Mesenchymal stem cell (in vitro differentiated cells and primary cell): ENCODE measurements around the gene CRIP2.

Experiments used
- DNase-seq: peaks from one replicate; pipeline ENCODE4 v3.0.0-alpha.2; 2013
- H2AFZ ChIP-seq: one replicate; pipeline ENCODE4 v1.6.1; 2013; ENCODE audit warnings: low read depth, mild to moderate bottlenecking, control low read depth, inconsistent platforms, low read length, moderate library complexity
- H2AK5ac ChIP-seq: 2 replicates; pipeline ENCODE4 v1.6.1; 2013; ENCODE audit warnings: low read length, moderate library complexity, mild to moderate bottlenecking, inconsistent platforms; ENCODE audit not compliant: severe bottlenecking
- H2BK120ac ChIP-seq: one replicate; pipeline ENCODE4 v1.6.1; 2013; ENCODE audit warnings: low read depth, mild to moderate bottlenecking, inconsistent platforms, low read length, moderate library complexity
- H2BK12ac ChIP-seq, 2 experiments: one replicate each; pipeline ENCODE4 v1.6.1; 2013; ENCODE audit warnings: inconsistent platforms in 2 of 2, low read length in 2 of 2, mild to moderate bottlenecking in 2 of 2, moderate library complexity in 2 of 2, control low read depth in 1 of 2
- H2BK15ac ChIP-seq: one replicate; pipeline ENCODE4 v1.6.1; 2013; ENCODE audit warnings: mild to moderate bottlenecking, low read depth, inconsistent platforms; ENCODE audit not compliant: poor library complexity, severe bottlenecking
- H2BK5ac ChIP-seq: 2 replicates; pipeline ENCODE4 v1.6.1; 2013; ENCODE audit warnings: low read depth, mild to moderate bottlenecking, low read length, control low read depth, inconsistent platforms; ENCODE audit not compliant: poor library complexity, severe bottlenecking
- H3K14ac ChIP-seq, 2 experiments: one replicate each; pipeline ENCODE4 v1.6.1; 2013; ENCODE audit warnings: inconsistent platforms in 2 of 2, low read length in 2 of 2, control low read depth in 1 of 2, mild to moderate bottlenecking in 1 of 2, moderate library complexity in 1 of 2
- H3K18ac ChIP-seq, 2 experiments: one replicate each; pipeline ENCODE4 v1.6.1; 2013; ENCODE audit warnings: inconsistent platforms in 2 of 2, low read length in 2 of 2, control low read depth in 1 of 2, low read depth in 1 of 2, mild to moderate bottlenecking in 1 of 2
- H3K23ac ChIP-seq, 2 experiments: one replicate each; pipeline ENCODE4 v1.6.1; 2013; ENCODE audit warnings: inconsistent platforms in 2 of 2, low read length in 2 of 2, mild to moderate bottlenecking in 2 of 2, moderate library complexity in 2 of 2, control low read depth in 1 of 2
- H3K27ac ChIP-seq: 2 replicates; pipeline ENCODE4 v1.5.1; 2013; ENCODE audit warnings: mild to moderate bottlenecking, moderate library complexity, low read length, control low read depth, inconsistent platforms; ENCODE audit not compliant: poor library complexity, severe bottlenecking
- H3K27me3 ChIP-seq, 2 experiments: 2 replicates each; pipeline versions ENCODE4 v1.6.1 to v1.7.0; 2013; ENCODE audit warnings: low read length in 2 of 2, mild to moderate bottlenecking in 2 of 2, moderate library complexity in 2 of 2, control low read depth in 1 of 2, inconsistent platforms in 1 of 2; ENCODE audit not compliant: control insufficient read depth in 1 of 2, insufficient read depth in 1 of 2
- H3K36me3 ChIP-seq, 2 experiments: 2 replicates each; pipeline versions ENCODE4 v1.6.1 to v1.7.0; 2013; ENCODE audit warnings: low read length in 2 of 2, control low read depth in 1 of 2, inconsistent platforms in 1 of 2, low read depth in 1 of 2, mild to moderate bottlenecking in 1 of 2; ENCODE audit not compliant: insufficient read depth in 2 of 2, control insufficient read depth in 1 of 2
- H3K4ac ChIP-seq, 2 experiments: one replicate each; pipeline ENCODE4 v1.6.1; 2013; ENCODE audit warnings: inconsistent platforms in 2 of 2, low read length in 2 of 2, mild to moderate bottlenecking in 2 of 2, moderate library complexity in 2 of 2, control low read depth in 1 of 2, low read depth in 1 of 2
- H3K4me1 ChIP-seq: 2 replicates; pipeline ENCODE4 v1.6.1; 2013; ENCODE audit warnings: low read depth, low read length, control low read depth; ENCODE audit not compliant: control insufficient read depth, insufficient read depth
- H3K4me2 ChIP-seq: 2 replicates; pipeline ENCODE4 v1.6.1; 2013; ENCODE audit warnings: low read length, mild to moderate bottlenecking, inconsistent platforms; ENCODE audit not compliant: poor library complexity, severe bottlenecking
- H3K4me3 ChIP-seq, 2 experiments: 2 replicates each; pipeline versions ENCODE4 v1.5.1 to v1.7.0; 2013; ENCODE audit warnings: low read length in 2 of 2, mild to moderate bottlenecking in 2 of 2, control low read depth in 1 of 2, low read depth in 1 of 2; ENCODE audit not compliant: insufficient read depth in 1 of 2
- H3K79me1 ChIP-seq: replicated peaks from 2 replicates; pipeline ENCODE4 v1.6.1; 2013; ENCODE audit warnings: mild to moderate bottlenecking, control low read depth, low read length, inconsistent platforms; ENCODE audit not compliant: poor library complexity, severe bottlenecking
- H3K9ac ChIP-seq: 2 replicates; pipeline ENCODE4 v1.7.0; 2013; ENCODE audit warnings: mild to moderate bottlenecking, low read length, moderate library complexity
- H3K9me3 ChIP-seq: 2 replicates; pipeline ENCODE4 v1.7.0; 2013; ENCODE audit warnings: mild to moderate bottlenecking, low read length; ENCODE audit not compliant: control insufficient read depth
- H4K8ac ChIP-seq: one replicate; pipeline ENCODE4 v1.6.1; 2013; ENCODE audit warnings: inconsistent platforms, mild to moderate bottlenecking, low read length, moderate library complexity
- H4K91ac ChIP-seq: one replicate; pipeline ENCODE4 v1.6.1; 2013; ENCODE audit warnings: mild to moderate bottlenecking, low read length, inconsistent platforms
- WGBS: methylation state at CpG from one replicate; pipeline ENCODE4 v1.1.7; 2013; ENCODE audit warnings: mixed read lengths; 5-methylcytosine and 5-hydroxymethylcytosine counted together

Gene CRIP2

GRCh38 chr14:105519946-105520698 is 45.5 kb downstream of the CRIP2 start:
- Histone ChIP-seq H3K18ac (no peak overlapping the region), H3K4me3 (no peak overlapping the region), H3K27me3 (peaks cover 5 to 47% of the 10 kb centered on the region in 2 experiments), H2BK120ac (no peak overlapping the region), H3K27ac (no peak overlapping the region), H4K91ac (no peak overlapping the region), H2BK15ac (no peak overlapping the region), H2AK5ac (no peak overlapping the region), H3K79me1 (no peaks in the 10 kb centered on the region), H4K8ac (no peak overlapping the region), H3K36me3 (no peaks in the 10 kb centered on the region), H3K9me3 (peaks cover 3% of the 10 kb centered on the region), H3K4me1 (no peaks in the 10 kb centered on the region), H3K23ac (no peak overlapping the region), H2BK5ac (no peak overlapping the region), H3K4me2 (no peak overlapping the region), H3K4ac (no peak overlapping the region), H3K9ac (no peak overlapping the region), H2AFZ (no peak overlapping the region), H3K14ac (no peak overlapping the region), H2BK12ac (no peak overlapping the region)
- no peak for DNase-seq
- 83% methylated on average over 14 of the region's 14 CpGs for WGBS

- Histone ChIP-seq H3K9me3 (no peaks in the 10 kb centered on the region), H3K4me1 (peaks cover 14% of the 10 kb centered on the region), H3K27ac (no peak overlapping the region), H2AK5ac (no peak overlapping the region), H2BK15ac (no peak overlapping the region), H3K4ac (no peak overlapping the region), H2BK12ac (no peak overlapping the region), H3K18ac (no peak overlapping the region), H3K79me1 (no peaks in the 10 kb centered on the region), H3K4me3 (no peak overlapping the region), H4K8ac (no peak overlapping the region), H3K23ac (no peak overlapping the region), H3K4me2 (no peak overlapping the region), H3K14ac (no peak overlapping the region), H3K27me3 (peaks cover 4 to 40% of the 10 kb centered on the region in 2 experiments), H2BK5ac (no peak overlapping the region), H3K9ac (no peak overlapping the region), H3K36me3 (peaks cover 0 to 9% of the 10 kb centered on the region in 2 experiments), H2AFZ (no peak overlapping the region), H4K91ac (no peak overlapping the region), H2BK120ac (no peak overlapping the region)
- DNase-seq: no peak
- WGBS: 86% methylated on average over 7 of the region's 9 CpGs
Measured at GRCh38 chr14:105525326-105525725, 50.7 kb downstream of the CRIP2 start.

- Histone ChIP-seq H2AK5ac (no peak within 1 kb of the TSS), H3K18ac (peak within 1 kb of the TSS in 1 of 2 experiments; percentile 38), H3K4me1 (peaks cover 14% of the 10 kb centered on the region), H2AFZ (peak within 1 kb of the TSS; percentile 51), H3K27me3 (peaks cover 4 to 41% of the 10 kb centered on the region in 2 experiments), H3K4me2 (peak within 1 kb of the TSS; percentile 62), H3K79me1 (no peaks in the 10 kb centered on the region), H2BK15ac (no peak within 1 kb of the TSS), H3K9ac (peak within 1 kb of the TSS; percentile 36), H3K36me3 (peaks cover 0 to 9% of the 10 kb centered on the region in 2 experiments), H4K91ac (peak within 1 kb of the TSS; percentile 7), H2BK5ac (no peak within 1 kb of the TSS), H3K4me3 (peak within 1 kb of the TSS; percentile 45 to 75), H3K23ac (no peak within 1 kb of the TSS), H2BK120ac (no peak within 1 kb of the TSS), H3K27ac (no peak within 1 kb of the TSS), H4K8ac (no peak within 1 kb of the TSS), H3K14ac (peak within 1 kb of the TSS in 1 of 2 experiments; percentile 15), H3K4ac (no peak within 1 kb of the TSS), H3K9me3 (no peaks in the 10 kb centered on the region), H2BK12ac (no peak within 1 kb of the TSS)
- 58% methylated on average over 19 of the region's 88 CpGs for WGBS
- DNase-seq: no peak
Measured at GRCh38 chr14:105525861-105526775, 51.5 kb downstream of the CRIP2 start, which contains the start of gene TMEM121. Gene TMEM121, plus strand, starts transcription at chr14:105526583. Its CDS starts 2,252 bp downstream, at chr14:105528835.
